IMR-90 (cell line): ENCODE measurements around the gene NEGR1. TPM values are rescaled to one million over a fixed set of nuclear protein-coding genes. Genes with fewer than 3 reads are reported as not detected.

ENCODE experiments used
- ATAC-seq: fragments of 200-7000 bp; cut with Tn5 transposase; 2 replicates; pipeline ENCODE4 v1.9.1; 2020; ENCODE audit warnings: low read depth, mild to moderate bottlenecking, moderate library complexity
- BruUV-seq: library from RNA; stranded (reverse); fragments of 400-500 nt; replicated peaks from 2 replicates; lab custom pipeline; 2021; lab: Mats Ljungman, UMichigan
- CTCF ChIA-PET: fragments of 300-600 bp; formaldehyde crosslinking; extraction: SDS; loops from one replicate; lab custom pipeline; 2021; ENCODE audit warnings: antibody characterized with exemption; lab: Yijun Ruan, JAX
- POLR2A ChIA-PET: fragments of 300-600 bp; sonication (Branson Sonifier 250); formaldehyde crosslinking; loops from one replicate; lab custom pipeline; 2022; ENCODE audit warnings: antibody characterized with exemption; ENCODE audit not compliant: unreplicated experiment; lab: Charles Lee
- DNase-seq: peaks from one replicate; pipeline ENCODE4 v3.0.0; 2013
- H2AFZ ChIP-seq: replicated peaks from 2 replicates; pipeline ENCODE3; 2013; ENCODE audit warnings: low read length, mild to moderate bottlenecking; ENCODE audit not compliant: poor library complexity
- H2AK5ac ChIP-seq: 2 replicates; pipeline ENCODE4 v1.6.1; 2013; ENCODE audit warnings: low read depth, low read length, inconsistent platforms
- H2AK9ac ChIP-seq: replicated peaks from 2 replicates; pipeline ENCODE3; 2013; ENCODE audit warnings: mild to moderate bottlenecking, low read depth, low read length, moderate library complexity; ENCODE audit not compliant: poor library complexity
- H2BK120ac ChIP-seq: 2 replicates; pipeline ENCODE4 v1.6.1; 2013; ENCODE audit warnings: low read depth, low read length, inconsistent platforms
- H2BK15ac ChIP-seq: 3 replicates; pipeline ENCODE4 v1.6.1; 2013; ENCODE audit warnings: low read depth, low read length, inconsistent platforms
- H2BK20ac ChIP-seq: 2 replicates; pipeline ENCODE4 v1.6.1; 2013; ENCODE audit warnings: low read depth, mild to moderate bottlenecking, inconsistent platforms, low read length, moderate library complexity
- H2BK5ac ChIP-seq: 2 replicates; pipeline ENCODE4 v1.6.1; 2013; ENCODE audit warnings: mild to moderate bottlenecking, low read depth, low read length, inconsistent platforms; ENCODE audit not compliant: poor library complexity, severe bottlenecking
- H3K14ac ChIP-seq: replicated peaks from 2 replicates; pipeline ENCODE4 v1.6.1; 2013; ENCODE audit warnings: low read depth, low read length, inconsistent platforms
- H3K18ac ChIP-seq: 2 replicates; pipeline ENCODE4 v1.6.1; 2013; ENCODE audit warnings: low read depth, low read length, control low read depth
- H3K23ac ChIP-seq: 2 replicates; pipeline ENCODE4 v1.6.1; 2013; ENCODE audit warnings: low read depth, low read length, inconsistent platforms
- H3K27ac ChIP-seq: 2 replicates; pipeline ENCODE4 v1.5.1; 2013; ENCODE audit warnings: mild to moderate bottlenecking, control low read depth, low read length; ENCODE audit not compliant: insufficient read depth
- H3K27me3 ChIP-seq: 2 replicates; pipeline ENCODE4 v1.6.1; 2013; ENCODE audit warnings: low read length; ENCODE audit not compliant: control insufficient read depth, insufficient read depth
- H3K36me3 ChIP-seq: 2 replicates; pipeline ENCODE4 v1.6.1; 2013; ENCODE audit warnings: low read length, mixed read lengths; ENCODE audit not compliant: control insufficient read depth, insufficient read depth
- H3K4ac ChIP-seq: 2 replicates; pipeline ENCODE4 v1.6.1; 2013; ENCODE audit warnings: low read depth, low read length, inconsistent platforms
- H3K4me1 ChIP-seq: 2 replicates; pipeline ENCODE4 v1.6.1; 2013; ENCODE audit warnings: low read length, mixed read lengths; ENCODE audit not compliant: control insufficient read depth, insufficient read depth
- H3K4me2 ChIP-seq: 2 replicates; pipeline ENCODE4 v1.6.1; 2013; ENCODE audit warnings: low read depth, mild to moderate bottlenecking, control low read depth, low read length, moderate library complexity
- H3K4me3 ChIP-seq: 2 replicates; pipeline ENCODE4 v1.5.1; 2013; ENCODE audit warnings: low read depth, mild to moderate bottlenecking, control low read depth, low read length, moderate library complexity; ENCODE audit not compliant: insufficient read depth
- H3K56ac ChIP-seq: 2 replicates; pipeline ENCODE4 v1.6.1; 2013; ENCODE audit warnings: low read length, inconsistent platforms; ENCODE audit not compliant: insufficient read depth; ENCODE audit errors: extremely low read depth
- H3K79me1 ChIP-seq, 2 experiments: 2 replicates each; pipeline ENCODE4 v1.6.1; 2013; ENCODE audit warnings: low read length in 2 of 2, inconsistent platforms in 1 of 2, low read depth in 1 of 2
- H3K9ac ChIP-seq: 2 replicates; pipeline ENCODE4 v1.6.1; 2013; ENCODE audit warnings: low read depth, low read length, control low read depth
- H3K9me1 ChIP-seq: 2 replicates; pipeline ENCODE4 v1.6.1; 2013; ENCODE audit warnings: low read length, inconsistent platforms; ENCODE audit not compliant: insufficient read depth
- H3K9me3 ChIP-seq: 2 replicates; pipeline ENCODE4 v1.6.1; 2013; ENCODE audit warnings: low read length; ENCODE audit not compliant: control insufficient read depth, insufficient read depth
- H4K20me1 ChIP-seq: 2 replicates; pipeline ENCODE4 v1.6.1; 2013; ENCODE audit warnings: low read length, inconsistent platforms; ENCODE audit not compliant: insufficient read depth
- H4K5ac ChIP-seq: 2 replicates; pipeline ENCODE4 v1.6.1; 2013; ENCODE audit warnings: mild to moderate bottlenecking, low read depth, low read length, control low read depth
- H4K8ac ChIP-seq, 2 experiments: 2 replicates each; pipeline ENCODE4 v1.6.1; 2013; ENCODE audit warnings: low read depth in 2 of 2, low read length in 2 of 2, control low read depth in 1 of 2, inconsistent platforms in 1 of 2
- H4K91ac ChIP-seq: 2 replicates; pipeline ENCODE4 v1.6.1; 2013; ENCODE audit warnings: low read depth, low read length, inconsistent platforms; ENCODE audit not compliant: insufficient read depth
- BHLHE40 ChIP-seq: fragments of 150-350 bp; IDR thresholded peaks from 2 replicates; pipeline ENCODE4 v1.6.1; 2016; ENCODE audit warnings: mild to moderate bottlenecking, low read depth, low read length
- CEBPB ChIP-seq: IDR thresholded peaks from 2 replicates; pipeline ENCODE4 v1.6.1; 2012; ENCODE audit warnings: low read depth, low read length, improper control_type of control experiment
- CHD1 ChIP-seq: IDR thresholded peaks from 2 replicates; pipeline ENCODE4 v1.6.1; 2012; ENCODE audit warnings: low read depth, low read length, improper control_type of control experiment
- CTCF ChIP-seq: conservative IDR thresholded peaks from 2 replicates; pipeline ENCODE4 v1.5.1; 2012; ENCODE audit warnings: mild to moderate bottlenecking, low read depth, low read length, improper control_type of control experiment
- ELK1 ChIP-seq: fragments of 150-350 bp; IDR thresholded peaks from 2 replicates; pipeline ENCODE4 v1.6.1; 2016; ENCODE audit warnings: low read depth, mild to moderate bottlenecking, low read length, moderate library complexity, borderline replicate concordance
- FOS ChIP-seq: fragments of 150-350 bp; IDR thresholded peaks from 2 replicates; pipeline ENCODE4 v1.6.1; 2016; ENCODE audit warnings: low read depth, low read length
- MAFK ChIP-seq: IDR thresholded peaks from 2 replicates; pipeline ENCODE4 v1.6.1; 2012; ENCODE audit warnings: low read depth, low read length, improper control_type of control experiment
- MAZ ChIP-seq: IDR thresholded peaks from 2 replicates; pipeline ENCODE4 v1.6.1; 2012; ENCODE audit warnings: low read depth, mild to moderate bottlenecking, low read length, improper control_type of control experiment, moderate library complexity, borderline replicate concordance
- MXI1 ChIP-seq: IDR thresholded peaks from 2 replicates; pipeline ENCODE4 v1.6.1; 2012; ENCODE audit warnings: low read depth, mild to moderate bottlenecking, low read length, moderate library complexity, borderline replicate concordance
- NFE2L2 ChIP-seq: fragments of 150-350 bp; IDR thresholded peaks from 2 replicates; pipeline ENCODE4 v1.6.1; 2016; ENCODE audit warnings: low read depth, mild to moderate bottlenecking, low read length
- POLR2A ChIP-seq: IDR thresholded peaks from 2 replicates; pipeline ENCODE4 v1.6.1; 2012; ENCODE audit warnings: mild to moderate bottlenecking, low read depth, low read length
- RAD21 ChIP-seq: IDR thresholded peaks from 2 replicates; pipeline ENCODE4 v1.6.1; 2012; ENCODE audit warnings: low read length, improper control_type of control experiment
- RCOR1 ChIP-seq: IDR thresholded peaks from 2 replicates; pipeline ENCODE4 v1.6.1; 2012; ENCODE audit warnings: mild to moderate bottlenecking, low read length, improper control_type of control experiment; ENCODE audit not compliant: insufficient replicate concordance
- RFX5 ChIP-seq: IDR thresholded peaks from 2 replicates; pipeline ENCODE4 v1.8.0; 2012; ENCODE audit warnings: low read depth, mild to moderate bottlenecking, low read length, moderate library complexity
- SMC3 ChIP-seq: fragments of 150-350 bp; IDR thresholded peaks from 2 replicates; pipeline ENCODE4 v1.6.1; 2016; ENCODE audit warnings: low read depth, mild to moderate bottlenecking, antibody characterized with exemption, low read length, moderate library complexity
- USF2 ChIP-seq: fragments of 150-350 bp; IDR thresholded peaks from 2 replicates; pipeline ENCODE4 v1.6.1; 2017; ENCODE audit warnings: mild to moderate bottlenecking, antibody characterized with exemption, low read length, low read depth
- WGBS, 2 experiments: methylation state at CpG; one replicate each; pipeline versions ENCODE4 v1.1.5 to v1.1.7; 2013; ENCODE audit warnings: missing lambda C conversion rate in 2 of 2; ENCODE audit not compliant: insufficient read length in 1 of 2; ENCODE audit errors: extremely low coverage in 2 of 2; 5-methylcytosine and 5-hydroxymethylcytosine counted together
- dilution Hi-C: fragments of 300-500 bp; cut with HindIII; formaldehyde crosslinking; loops from one replicate; pipeline ENCODE4 v1.14.3; 2018; ENCODE audit warnings: low sequenced_read_pairs; ENCODE audit not compliant: unreplicated experiment
- in situ Hi-C: fragments of 300-500 bp; cut with MboI; formaldehyde crosslinking; loops from 3 replicates; pipeline ENCODE4 v1.14.3; 2019; ENCODE audit warnings: low sequenced_read_pairs, inconsistent platforms, mixed read lengths
- intact Hi-C: fragments of 100-400 bp; cut with micrococcal nuclease; formaldehyde crosslinking; loops from 2 replicates; pipeline ENCODE4 v1.10.0; 2022
- polyA plus RNA-seq, 3 experiments: library from polyadenylated mRNA; depleted of rRNA; stranded (reverse); fragments of >200 nt; gene quantifications; 2 replicates each; pipeline ENCODE4 v1.2.3, GENCODE V29; 2012; ENCODE audit warnings: low replicate concordance in 1 of 3
- total RNA-seq: library from RNA; depleted of rRNA; stranded (reverse); fragments of >200 nt; gene quantifications from 2 replicates; pipeline ENCODE4 v1.2.3, GENCODE V29; 2012

Gene NEGR1
- total and polyA plus RNA-seq, 2 of the 4 experiments (the other 2 are of a cell fraction): 5.1 to 9.1 TPM

GRCh38 chr1:71921935-71922559 is 360.3 kb downstream of the NEGR1 start:
- Histone ChIP-seq H3K9me3 (no peaks in the 10 kb centered on the region), H3K4ac (no peak overlapping the region), H3K4me3 (no peak overlapping the region), H3K18ac (no peak overlapping the region), H4K91ac (no peak overlapping the region), H3K4me2 (no peak overlapping the region), H3K36me3 (no peaks in the 10 kb centered on the region), H2AFZ (no peak overlapping the region), H2BK5ac (no peak overlapping the region), H3K23ac (no peak overlapping the region), H4K8ac (no peak overlapping the region), H3K79me1 (no peaks in the 10 kb centered on the region), H3K9ac (no peak overlapping the region), H2AK9ac (no peak overlapping the region), H3K14ac (no peak overlapping the region), H2BK20ac (no peak overlapping the region), H4K5ac (no peak overlapping the region), H3K9me1 (no peaks in the 10 kb centered on the region), H2AK5ac (no peak overlapping the region), H2BK120ac (no peak overlapping the region), H3K27me3 (no peaks in the 10 kb centered on the region), H2BK15ac (no peak overlapping the region), H3K56ac (no peak overlapping the region), H3K27ac (no peak overlapping the region), H3K4me1 (no peaks in the 10 kb centered on the region), H4K20me1 (no peaks in the 10 kb centered on the region)
- ATAC-seq: no peak
- no peak for DNase-seq
- intact Hi-C loops: no loop called here
- dilution Hi-C loops: no loop called here
- CTCF ChIA-PET: no interaction called here
- 100% methylated on average over 1 of the region's 5 CpGs; no CpG with 5 or more reads in 1 of the 2 experiments for WGBS, 2 experiments
- no TSS peak for BruUV-seq
- POLR2A ChIA-PET: no interaction called here
- in situ Hi-C loops: no loop called here
- no peak for TF ChIP-seq CTCF
- no peak for TF ChIP-seq USF2
- no peak for TF ChIP-seq BHLHE40
- no peak for TF ChIP-seq CEBPB
- no peak for TF ChIP-seq MAZ
- no peak for TF ChIP-seq POLR2A
- TF ChIP-seq RCOR1: no peak
- TF ChIP-seq FOS: no peak
- TF ChIP-seq RAD21: no peak
- TF ChIP-seq SMC3: no peak
- TF ChIP-seq NFE2L2: no peak
- no peak for TF ChIP-seq MXI1
- no peak for TF ChIP-seq MAFK
- no peak for TF ChIP-seq CHD1
- TF ChIP-seq ELK1: no peak
- TF ChIP-seq RFX5: no peak
